ENCODE results near the gene ERBB2.
"Not testable (repeated sequence)": the region's sequence is repeated elsewhere in the genome, so short reads cannot be mapped to it uniquely, and the experiment has no call there.

The ERBB2 gene

DNA sequence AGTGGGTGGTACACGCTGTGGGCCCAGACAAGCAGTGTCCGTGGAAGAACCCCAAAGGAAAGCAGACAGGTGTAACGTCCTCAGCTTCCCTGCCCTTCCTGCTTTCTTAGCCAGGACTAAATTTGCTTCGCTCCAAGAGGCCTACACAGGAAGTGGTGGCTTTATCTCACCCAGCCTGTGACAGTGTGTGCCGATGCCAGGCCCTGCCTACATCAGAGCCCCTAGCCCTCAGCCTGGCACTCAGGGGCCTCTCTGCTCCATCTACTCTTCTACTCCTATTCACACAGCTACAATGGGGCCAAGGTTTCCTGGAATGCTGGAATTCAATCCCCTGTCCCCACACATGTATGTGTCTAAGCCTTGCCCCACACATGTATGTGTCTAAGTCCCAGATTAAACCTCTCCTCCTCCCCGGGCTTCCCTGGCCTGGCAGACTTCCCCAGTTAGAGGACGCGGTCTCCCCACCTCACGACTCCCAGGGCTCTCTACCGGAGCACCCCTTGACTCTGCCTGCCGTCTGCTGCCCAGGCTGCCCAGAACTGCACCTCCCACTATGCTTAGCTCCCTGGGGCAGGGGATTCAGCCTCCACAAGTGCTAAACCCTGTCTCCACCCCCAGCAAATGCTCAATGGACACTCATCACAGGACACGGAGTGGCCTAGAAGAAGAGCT, 20.2 kb upstream of the ERBB2 start:
- DNase-seq = peak; percentile 69

- no peak for DNase-seq
Measured at GRCh38 chr17:39683295-39683939, 16.4 kb upstream of the ERBB2 start.

GRCh38 chr17:39684369-39685192, 15.3 kb upstream of the ERBB2 start:
- DNase-seq = no peak

GRCh38 chr17:39687101-39687545, 12.7 kb upstream of the ERBB2 start:
- no peak for DNase-seq

DNA sequence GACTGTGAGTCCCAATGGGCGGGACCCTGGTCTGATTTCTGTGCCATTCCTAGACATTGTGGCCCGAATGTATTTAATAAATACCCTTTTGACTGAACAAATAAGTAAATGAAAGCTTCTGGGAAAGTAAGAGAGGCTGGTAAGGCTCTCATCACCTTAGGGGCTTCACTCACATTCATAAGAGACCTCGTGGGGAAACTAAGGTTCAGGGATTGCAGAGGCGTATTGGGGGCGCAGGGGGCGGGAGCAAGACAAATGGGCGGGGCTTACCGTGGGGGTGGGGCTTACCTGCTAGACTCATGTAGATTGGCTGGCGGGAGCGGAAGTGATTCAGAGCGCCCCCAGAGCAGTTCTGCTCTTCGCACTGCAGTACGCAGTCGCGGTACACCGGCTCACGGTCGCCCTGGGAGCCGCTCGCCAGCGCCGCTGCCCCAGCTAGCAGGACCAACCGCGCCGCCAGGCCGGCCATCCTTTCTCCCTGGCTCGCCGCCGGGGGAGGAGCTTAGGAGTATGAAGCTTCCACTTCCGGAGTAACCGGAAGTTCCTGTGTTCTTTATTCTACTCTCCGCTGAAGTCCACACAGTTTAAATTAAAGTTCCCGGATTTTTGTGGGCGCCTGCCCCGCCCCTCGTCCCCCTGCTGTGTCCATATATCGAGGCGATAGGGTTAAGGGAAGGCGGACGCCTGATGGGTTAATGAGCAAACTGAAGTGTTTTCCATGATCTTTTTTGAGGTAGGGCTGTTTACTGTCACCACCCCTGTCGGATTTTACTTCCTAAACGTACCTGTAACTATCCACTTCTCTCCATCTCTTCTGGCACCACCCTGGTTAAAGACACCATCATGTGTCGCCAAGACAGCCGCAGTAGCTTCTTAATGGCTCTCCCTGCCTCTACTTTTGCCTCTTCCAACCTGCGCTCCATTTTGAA, 12.1 kb upstream of the ERBB2 start, which contains the start of gene PGAP3:
Gene PGAP3, minus strand, starts transcription at position 512 of the 929 bp plus-strand sequence. Its CDS starts 43 bp downstream, at position 469.
- DNase-seq = peak; percentile 90

DNA sequence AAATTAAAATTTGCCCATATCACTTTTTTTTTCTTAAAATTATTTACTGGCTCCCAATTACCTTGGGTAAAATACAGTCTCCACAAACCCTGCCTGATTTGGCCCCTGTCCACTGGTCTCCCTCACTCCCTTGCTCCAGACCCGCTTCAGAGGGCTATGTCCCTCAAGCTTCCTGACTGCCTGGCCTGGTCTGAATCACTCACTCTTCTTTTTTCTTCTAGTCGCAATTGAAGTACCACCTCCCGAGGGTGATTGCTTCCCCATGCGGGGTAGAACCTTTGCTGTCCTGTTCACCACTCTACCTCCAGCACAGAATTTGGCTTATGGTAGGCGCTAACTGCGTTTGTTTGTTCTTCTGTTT, 11.4 kb upstream of the ERBB2 start:
- no peak for DNase-seq

GRCh38 chr17:39688945-39689344, 10.9 kb upstream of the ERBB2 start:
- DNase-seq = no peak

DNA sequence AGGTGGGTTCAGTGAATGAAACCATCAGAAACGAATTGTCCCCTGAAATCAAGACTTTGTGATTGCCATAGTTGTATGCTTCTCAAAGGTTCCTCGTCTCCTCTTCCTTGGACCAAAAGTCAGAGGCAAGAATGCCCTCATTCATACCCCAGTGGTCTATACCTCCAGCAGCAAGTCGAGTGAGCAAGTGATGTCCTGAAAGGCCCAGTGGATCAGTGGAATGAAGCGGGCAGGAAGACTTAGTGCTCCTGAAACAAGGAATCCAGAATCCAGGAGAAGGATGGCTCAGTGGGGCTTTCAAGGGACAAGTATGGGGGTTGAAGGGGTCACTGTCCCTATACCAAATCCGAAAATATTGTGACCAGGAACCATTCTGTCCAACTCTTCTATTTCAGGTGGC, 5.3 kb upstream of the ERBB2 start:
- no peak for DNase-seq

DNA sequence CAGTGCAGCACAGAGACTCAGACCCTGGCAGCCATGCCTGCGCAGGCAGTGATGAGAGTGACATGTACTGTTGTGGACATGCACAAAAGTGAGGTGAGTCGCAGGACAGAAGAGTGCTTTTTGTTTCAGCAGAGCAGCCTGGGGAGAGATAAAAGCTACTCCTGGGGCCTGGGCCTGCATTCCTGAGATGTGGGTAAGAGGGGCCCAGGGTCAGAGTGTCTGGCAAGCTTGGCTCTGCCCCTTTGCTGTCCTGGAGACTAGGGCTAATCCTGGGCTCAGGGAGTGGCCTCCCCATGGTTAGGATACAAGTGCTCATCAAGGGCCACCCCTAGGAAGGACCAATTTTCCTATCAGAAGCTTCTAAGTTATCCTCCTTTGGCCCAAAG, 4.8 kb upstream of the ERBB2 start:
- DNase-seq = no peak

- DNase-seq = no peak
Measured at GRCh38 chr17:39696731-39697130, 3.1 kb upstream of the ERBB2 start.

GRCh38 chr17:39697961-39698360, 1.9 kb upstream of the ERBB2 start:
- no peak for DNase-seq

DNA sequence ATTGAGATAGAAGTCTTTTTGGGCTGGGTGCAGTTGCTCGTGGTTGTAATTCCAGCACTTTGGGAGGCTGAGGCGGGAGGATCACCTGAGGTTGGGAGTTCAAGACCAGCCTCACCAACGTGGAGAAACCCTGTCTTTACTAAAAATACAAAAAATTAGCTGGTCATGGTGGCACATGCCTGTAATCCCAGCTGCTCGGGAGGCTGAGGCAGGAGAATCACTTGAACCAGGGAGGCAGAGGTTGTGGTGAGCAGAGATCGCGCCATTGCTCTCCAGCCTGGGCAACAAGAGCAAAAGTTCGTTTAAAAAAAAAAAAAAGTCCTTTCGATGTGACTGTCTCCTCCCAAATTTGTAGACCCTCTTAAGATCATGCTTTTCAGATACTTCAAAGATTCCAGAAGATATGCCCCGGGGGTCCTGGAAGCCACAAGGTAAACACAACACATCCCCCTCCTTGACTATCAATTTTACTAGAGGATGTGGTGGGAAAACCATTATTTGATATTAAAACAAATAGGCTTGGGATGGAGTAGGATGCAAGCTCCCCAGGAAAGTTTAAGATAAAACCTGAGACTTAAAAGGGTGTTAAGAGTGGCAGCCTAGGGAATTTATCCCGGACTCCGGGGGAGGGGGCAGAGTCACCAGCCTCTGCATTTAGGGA, 577 bp upstream of the ERBB2 start:
- not testable (repeated sequence) for DNase-seq

GRCh38 chr17:39700148-39700987, 504 bp downstream of the ERBB2 start:
- no peak for DNase-seq

- DNase-seq = no peak
Measured at GRCh38 chr17:39701012-39701783, 1.3 kb downstream of the ERBB2 start.

DNA sequence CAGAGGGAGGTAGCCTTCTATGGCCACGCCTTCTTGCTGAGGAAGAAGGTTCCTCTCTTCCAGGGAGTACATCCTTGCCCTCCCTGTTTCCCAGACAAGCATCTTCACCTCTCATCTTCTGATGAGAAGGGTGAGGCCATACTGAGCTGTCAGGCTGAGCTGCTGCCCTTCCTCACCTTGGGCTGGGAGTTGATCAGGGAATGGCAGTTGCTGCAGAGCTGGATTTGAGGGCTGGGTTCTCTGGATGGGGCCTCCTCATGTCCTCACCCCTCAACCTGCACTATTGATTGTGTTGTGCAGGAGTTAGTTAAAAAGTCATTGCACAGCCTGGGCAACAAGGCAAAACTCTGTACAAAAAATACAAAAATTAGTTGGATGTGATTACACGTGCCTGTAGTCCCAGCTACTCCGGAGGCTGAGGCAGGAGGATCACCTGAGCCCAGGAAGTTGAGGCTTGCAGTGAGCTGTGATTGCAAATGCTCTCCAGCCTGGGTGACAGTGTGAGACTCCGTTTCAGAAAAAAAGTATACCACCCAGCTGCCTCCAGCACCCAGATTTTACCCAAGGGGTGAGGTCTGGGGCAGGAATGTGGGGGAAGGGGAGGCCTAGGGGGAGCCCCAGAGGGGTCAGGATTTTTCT, 2.0 kb downstream of the ERBB2 start:
- no peak for DNase-seq

DNA sequence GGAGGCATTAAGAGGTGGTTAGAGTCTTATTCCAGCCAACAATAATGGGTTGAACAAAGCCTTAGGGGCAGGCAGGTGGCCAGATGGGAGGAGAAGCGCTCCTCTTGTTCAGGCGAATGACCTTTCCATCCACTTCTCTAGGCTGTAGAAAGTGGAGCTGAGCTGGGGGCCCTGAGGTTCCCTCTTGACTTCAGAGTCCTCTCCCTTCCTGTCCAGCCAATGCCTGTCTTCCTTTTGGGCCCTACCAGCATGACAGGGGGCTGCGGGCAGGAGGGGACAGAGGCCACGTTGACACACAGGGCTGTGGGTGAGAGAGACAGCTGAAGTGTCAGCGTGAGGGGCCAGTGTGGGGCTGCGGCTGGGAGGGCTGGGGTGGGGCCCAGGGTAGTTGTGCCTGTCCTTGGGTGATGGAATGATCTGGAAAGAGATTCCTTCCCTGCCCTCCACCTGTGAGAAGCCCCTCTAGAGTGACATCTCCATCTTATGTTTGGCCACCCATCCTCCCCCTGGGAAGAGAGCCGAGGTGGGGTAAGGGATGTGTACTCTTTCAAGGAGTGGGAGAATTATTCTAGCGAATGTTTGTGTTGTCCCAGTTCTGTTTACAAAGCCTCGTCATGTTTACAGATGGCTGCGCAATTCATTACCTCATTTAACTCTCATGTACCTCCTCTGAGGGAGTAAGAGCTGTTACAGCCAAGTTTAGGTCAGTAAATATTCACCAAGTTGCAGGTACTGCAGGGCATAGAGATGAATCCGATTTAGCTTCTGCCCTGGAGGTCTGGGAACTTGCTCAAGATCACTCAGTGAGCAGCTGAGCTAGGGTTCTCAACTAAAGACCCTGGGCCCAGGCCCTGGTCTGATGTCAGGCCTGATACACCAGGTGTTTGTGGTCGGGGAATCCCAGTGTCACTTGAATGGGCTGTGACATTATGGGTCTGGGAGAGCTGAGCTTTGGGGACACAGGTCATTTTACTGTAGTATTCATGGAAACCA, 3.3 kb downstream of the ERBB2 start:
- DNase-seq = no peak

DNA sequence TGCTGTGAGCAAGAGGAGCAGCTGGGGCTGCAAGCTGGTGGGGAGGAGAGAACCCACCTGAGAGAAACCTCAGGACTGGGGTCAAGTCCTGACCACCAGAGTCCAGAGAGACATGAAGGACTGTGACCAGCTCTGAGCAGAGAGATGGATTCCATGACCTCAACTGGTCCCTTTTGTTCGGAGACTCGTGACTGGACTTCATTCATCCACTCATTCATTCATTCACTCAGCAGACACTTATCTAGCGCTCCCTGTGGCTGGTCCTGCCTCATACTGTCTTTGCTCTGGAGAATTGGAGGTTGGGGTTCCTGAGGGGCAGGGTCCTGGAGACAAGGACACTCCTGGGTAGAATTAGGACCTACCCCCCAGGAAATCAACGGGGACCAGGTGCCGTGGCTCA, 4.0 kb downstream of the ERBB2 start:
- DNase-seq = no peak

GRCh38 chr17:39704821-39705551, 5.1 kb downstream of the ERBB2 start:
- no peak for DNase-seq

All from CD4-positive, alpha-beta T cell treated with Interleukin-17A for 4 hours (primary cell).